Dendritic cell treated with granulocyte-macrophage colony-stimulating factor and Interleukin-4, amounts not matched to agents 40 ng/mL and 50 ng/mL, for 4 days (primary cell): ENCODE measurements around the gene TEC.

Source experiments
- H3K27ac Mint-ChIP-seq: one replicate; pipeline ENCODE4 v1.8.0; 2022; ENCODE audit warnings: mild to moderate bottlenecking, mixed read lengths
- H3K27me3 Mint-ChIP-seq: one replicate; pipeline ENCODE4 v1.8.0; 2022; ENCODE audit warnings: mild to moderate bottlenecking, mixed read lengths
- H3K36me3 Mint-ChIP-seq: one replicate; pipeline ENCODE4 v1.8.0; 2022; ENCODE audit warnings: low read depth, mixed read lengths
- H3K4me1 Mint-ChIP-seq: one replicate; pipeline ENCODE4 v1.8.0; 2022; ENCODE audit warnings: low read depth, mixed read lengths
- H3K4me3 Mint-ChIP-seq: one replicate; pipeline ENCODE4 v1.8.0; 2022; ENCODE audit warnings: mild to moderate bottlenecking, moderate library complexity, mixed read lengths
- H3K9me3 Mint-ChIP-seq: one replicate; pipeline ENCODE4 v1.8.0; 2022; ENCODE audit warnings: mixed read lengths
- intact Hi-C: fragments of 100-400 bp; cut with micrococcal nuclease; formaldehyde crosslinking; loops from one replicate; pipeline ENCODE4 v1.15.0; 2022

Gene TEC

GRCh38 chr4:48122756-48123155 is 146.9 kb downstream of the TEC start:
- H3K4me3 Mint-ChIP-seq: no peak overlapping the region
- H3K4me1 Mint-ChIP-seq: peaks cover 3% of the 10 kb centered on the region
- no peaks in the 10 kb centered on the region for H3K36me3 Mint-ChIP-seq
- peaks cover 4% of the 10 kb centered on the region for H3K27me3 Mint-ChIP-seq
- H3K9me3 Mint-ChIP-seq: no peaks in the 10 kb centered on the region
- intact Hi-C loops: no loop called here
- no peak overlapping the region for H3K27ac Mint-ChIP-seq

GRCh38 chr4:48121180-48121579 is 148.5 kb downstream of the TEC start:
- H3K36me3 Mint-ChIP-seq: no peaks in the 10 kb centered on the region
- H3K27me3 Mint-ChIP-seq: peaks cover 2% of the 10 kb centered on the region
- H3K27ac Mint-ChIP-seq: no peak overlapping the region
- intact Hi-C loops: no loop called here
- H3K9me3 Mint-ChIP-seq: no peaks in the 10 kb centered on the region
- H3K4me1 Mint-ChIP-seq: no peaks in the 10 kb centered on the region
- no peak overlapping the region for H3K4me3 Mint-ChIP-seq

GRCh38 chr4:48120132-48120531 is 149.5 kb downstream of the TEC start:
- intact Hi-C loops: no loop called here
- no peaks in the 10 kb centered on the region for H3K36me3 Mint-ChIP-seq
- H3K9me3 Mint-ChIP-seq: no peaks in the 10 kb centered on the region
- H3K27me3 Mint-ChIP-seq: peaks cover 2% of the 10 kb centered on the region
- no peak overlapping the region for H3K4me3 Mint-ChIP-seq
- no peak overlapping the region for H3K27ac Mint-ChIP-seq
- H3K4me1 Mint-ChIP-seq: no peaks in the 10 kb centered on the region

GRCh38 chr4:48119646-48120045 is 150.0 kb downstream of the TEC start:
- H3K4me1 Mint-ChIP-seq: no peaks in the 10 kb centered on the region
- peaks cover 2% of the 10 kb centered on the region for H3K27me3 Mint-ChIP-seq
- H3K27ac Mint-ChIP-seq: no peak overlapping the region
- no peaks in the 10 kb centered on the region for H3K9me3 Mint-ChIP-seq
- H3K36me3 Mint-ChIP-seq: no peaks in the 10 kb centered on the region
- intact Hi-C loops: no loop called here
- H3K4me3 Mint-ChIP-seq: no peak overlapping the region

GRCh38 chr4:48118081-48118480 is 151.6 kb downstream of the TEC start:
- intact Hi-C loops: no loop called here
- H3K27ac Mint-ChIP-seq: no peak overlapping the region
- H3K36me3 Mint-ChIP-seq: no peaks in the 10 kb centered on the region
- H3K4me3 Mint-ChIP-seq: no peak overlapping the region
- H3K27me3 Mint-ChIP-seq: peaks cover 2% of the 10 kb centered on the region
- H3K9me3 Mint-ChIP-seq: no peaks in the 10 kb centered on the region
- no peaks in the 10 kb centered on the region for H3K4me1 Mint-ChIP-seq

- intact Hi-C loops: no loop called here
- H3K36me3 Mint-ChIP-seq: no peaks in the 10 kb centered on the region
- H3K9me3 Mint-ChIP-seq: no peaks in the 10 kb centered on the region
- H3K27me3 Mint-ChIP-seq: peaks cover 2% of the 10 kb centered on the region
- H3K27ac Mint-ChIP-seq: no peak overlapping the region
- no peak overlapping the region for H3K4me3 Mint-ChIP-seq
- H3K4me1 Mint-ChIP-seq: no peaks in the 10 kb centered on the region
Observed at GRCh38 chr4:48116582-48116981, 153.1 kb downstream of the TEC start.

- Mint-ChIP-seq H3K4me1 (no peaks in the 10 kb centered on the region), H3K27ac (no peak overlapping the region)
- intact Hi-C loops: no loop called here
Observed at GRCh38 chr4:48114412-48114811, 155.2 kb downstream of the TEC start.

GRCh38 chr4:48112017-48112667 is 157.5 kb downstream of the TEC start:
- intact Hi-C loops: no loop called here
- Mint-ChIP-seq H3K27ac (no peak overlapping the region), H3K4me1 (no peaks in the 10 kb centered on the region), H3K36me3 (no peaks in the 10 kb centered on the region), H3K27me3 (no peaks in the 10 kb centered on the region), H3K4me3 (no peak overlapping the region), H3K9me3 (no peaks in the 10 kb centered on the region)

More at GRCh38 chr4:48114412-48114811, 155.2 kb downstream of the TEC start:
- no peaks in the 10 kb centered on the region for H3K36me3 Mint-ChIP-seq
- no peak overlapping the region for H3K4me3 Mint-ChIP-seq
- no peaks in the 10 kb centered on the region for H3K9me3 Mint-ChIP-seq
- H3K27me3 Mint-ChIP-seq: peaks cover under 1% of the 10 kb centered on the region

- Mint-ChIP-seq H3K27ac (no peak overlapping the region), H3K9me3 (no peaks in the 10 kb centered on the region), H3K4me1 (no peaks in the 10 kb centered on the region), H3K4me3 (no peak overlapping the region), H3K36me3 (no peaks in the 10 kb centered on the region), H3K27me3 (no peaks in the 10 kb centered on the region)
- intact Hi-C loops: no loop called here
Observed at GRCh38 chr4:48110452-48110978, 159.1 kb downstream of the TEC start.

GRCh38 chr4:48109413-48110263 is 160.0 kb downstream of the TEC start:
- Mint-ChIP-seq H3K4me3 (no peak overlapping the region), H3K27me3 (no peaks in the 10 kb centered on the region), H3K36me3 (no peaks in the 10 kb centered on the region), H3K4me1 (no peaks in the 10 kb centered on the region), H3K9me3 (no peaks in the 10 kb centered on the region), H3K27ac (no peak overlapping the region)
- intact Hi-C loops: no loop called here

GRCh38 chr4:48108309-48109073 is 161.1 kb downstream of the TEC start:
- Mint-ChIP-seq H3K27me3 (no peaks in the 10 kb centered on the region), H3K9me3 (no peaks in the 10 kb centered on the region), H3K4me3 (no peak overlapping the region), H3K4me1 (no peaks in the 10 kb centered on the region), H3K27ac (no peak overlapping the region), H3K36me3 (no peaks in the 10 kb centered on the region)
- intact Hi-C loops: no loop called here

GRCh38 chr4:48105230-48105629 is 164.4 kb downstream of the TEC start:
- no peaks in the 10 kb centered on the region for H3K27me3 Mint-ChIP-seq
- no peaks in the 10 kb centered on the region for H3K4me1 Mint-ChIP-seq
- no peaks in the 10 kb centered on the region for H3K9me3 Mint-ChIP-seq
- H3K27ac Mint-ChIP-seq: no peak overlapping the region
- no peaks in the 10 kb centered on the region for H3K36me3 Mint-ChIP-seq
- H3K4me3 Mint-ChIP-seq: no peak overlapping the region
- intact Hi-C loops: no loop called here

GRCh38 chr4:48103483-48104139 is 166.0 kb downstream of the TEC start:
- intact Hi-C loops: no loop called here
- Mint-ChIP-seq H3K36me3 (no peaks in the 10 kb centered on the region), H3K27ac (no peak overlapping the region), H3K4me3 (no peak overlapping the region), H3K4me1 (no peaks in the 10 kb centered on the region), H3K27me3 (no peaks in the 10 kb centered on the region), H3K9me3 (no peaks in the 10 kb centered on the region)
